CD4-positive, alpha-beta T cell treated with Interferon alpha-2 for 1 hour (primary cell): ENCODE data around the gene KIF25.

Experiments used
- DNase-seq, 2 donors: peaks; one replicate each; pipeline ENCODE4 v3.0.0-alpha.2; 2020 to 2022

KIF25 gene

GRCh38 chr6:168053086-168053956 lies 55.9 kb downstream of the KIF25 start:
- no peak for DNase-seq

- DNase-seq, result no peak
These were observed 56.5 kb downstream of the KIF25 start for GRCh38 chr6:168053957-168054471.

GRCh38 chr6:168054765-168055560 lies 57.5 kb downstream of the KIF25 start:
- no peak for DNase-seq

- DNase-seq, result no peak
These were observed 58.4 kb downstream of the KIF25 start for GRCh38 chr6:168055696-168056489.

GRCh38 chr6:168056892-168057527 lies 59.5 kb downstream of the KIF25 start:
- DNase-seq, result no peak

- no peak for DNase-seq
These were observed 60.4 kb downstream of the KIF25 start for GRCh38 chr6:168057836-168058235.

- DNase-seq, result no peak
These were observed 61.5 kb downstream of the KIF25 start for GRCh38 chr6:168058691-168059551.

- DNase-seq, result no peak
These were observed 63.1 kb downstream of the KIF25 start for GRCh38 chr6:168060521-168060931.

GRCh38 chr6:168061269-168062210 lies 64.1 kb downstream of the KIF25 start:
- no peak for DNase-seq

- DNase-seq, result no peak
These were observed 65.1 kb downstream of the KIF25 start for GRCh38 chr6:168062346-168063289.

GRCh38 chr6:168063431-168063830 lies 66.0 kb downstream of the KIF25 start:
- DNase-seq, result no peak

- no peak for DNase-seq
These were observed 66.8 kb downstream of the KIF25 start for GRCh38 chr6:168064226-168064807.

- no peak for DNase-seq
These were observed 69.7 kb downstream of the KIF25 start for GRCh38 chr6:168067081-168067759.

- DNase-seq, result no peak
These were observed 73.3 kb downstream of the KIF25 start for GRCh38 chr6:168070804-168071203.

- DNase-seq, result no peak
These were observed 74.1 kb downstream of the KIF25 start for GRCh38 chr6:168071620-168072019.

GRCh38 chr6:168072261-168072660 lies 74.8 kb downstream of the KIF25 start:
- no peak for DNase-seq

- no peak for DNase-seq
These were observed 75.3 kb downstream of the KIF25 start for GRCh38 chr6:168072730-168073129.
